Stromal cell of bone marrow (primary cell): Measurements from ENCODE around the gene LGMN.
"Not testable (repeated sequence)": the region's sequence is repeated elsewhere in the genome, so short reads cannot be mapped to it uniquely, and the experiment has no call there.

ENCODE experiments used
- DNase-seq: peaks from one replicate; pipeline ENCODE4 v3.0.0-alpha.2; 2012; ENCODE audit warnings: low read depth

Gene LGMN

GRCh38 chr14:92694807-92695206 is 53.6 kb downstream of the LGMN start:
- DNase-seq, result no peak

- no peak for DNase-seq
These were observed 54.2 kb downstream of the LGMN start for GRCh38 chr14:92693998-92694795.

GRCh38 chr14:92692822-92693226 is 55.6 kb downstream of the LGMN start:
- no peak for DNase-seq

GRCh38 chr14:92690171-92691011 is 58.0 kb downstream of the LGMN start:
- no peak for DNase-seq

GRCh38 chr14:92688434-92689375 is 59.7 kb downstream of the LGMN start:
- no peak for DNase-seq

GRCh38 chr14:92687681-92688433 is 60.6 kb downstream of the LGMN start:
- no peak for DNase-seq

GRCh38 chr14:92686900-92687427 is 61.5 kb downstream of the LGMN start:
- DNase-seq, result peak; percentile 27

- no peak for DNase-seq
These were observed 62.0 kb downstream of the LGMN start for GRCh38 chr14:92686411-92686899.

GRCh38 chr14:92685784-92686355 is 62.6 kb downstream of the LGMN start:
- DNase-seq, result no peak

- DNase-seq, result no peak
These were observed 63.4 kb downstream of the LGMN start for GRCh38 chr14:92684801-92685560.

- no peak for DNase-seq
These were observed 65.4 kb downstream of the LGMN start for GRCh38 chr14:92683041-92683440.

GRCh38 chr14:92680781-92681650 is 67.4 kb downstream of the LGMN start:
- DNase-seq, result peak; percentile 56

- DNase-seq, result not testable (repeated sequence)
These were observed 68.1 kb downstream of the LGMN start for GRCh38 chr14:92680330-92680729.

GRCh38 chr14:92679246-92679645 is 69.2 kb downstream of the LGMN start:
- DNase-seq, result no peak

GRCh38 chr14:92678766-92679165 is 69.7 kb downstream of the LGMN start:
- no peak for DNase-seq

GRCh38 chr14:92677955-92678354 is 70.5 kb downstream of the LGMN start:
- DNase-seq, result no peak

- no peak for DNase-seq
These were observed 71.2 kb downstream of the LGMN start for GRCh38 chr14:92677087-92677668.

- DNase-seq, result no peak
These were observed 71.9 kb downstream of the LGMN start for GRCh38 chr14:92676403-92677086.
